SIG-M5 (cell line): ENCODE measurements around the gene ARRDC5.
"Not testable (repeated sequence)": the region's sequence is repeated elsewhere in the genome, so short reads cannot be mapped to it uniquely, and the experiment has no call there.

Experiments used
- DNase-seq: peaks from one replicate; lab custom pipeline; 2025; lab: John Stamatoyannopoulos, UW

The ARRDC5 gene

GRCh38 chr19:4868286-4868834 is 34.3 kb downstream of the ARRDC5 start:
- no peak for DNase-seq

DNA sequence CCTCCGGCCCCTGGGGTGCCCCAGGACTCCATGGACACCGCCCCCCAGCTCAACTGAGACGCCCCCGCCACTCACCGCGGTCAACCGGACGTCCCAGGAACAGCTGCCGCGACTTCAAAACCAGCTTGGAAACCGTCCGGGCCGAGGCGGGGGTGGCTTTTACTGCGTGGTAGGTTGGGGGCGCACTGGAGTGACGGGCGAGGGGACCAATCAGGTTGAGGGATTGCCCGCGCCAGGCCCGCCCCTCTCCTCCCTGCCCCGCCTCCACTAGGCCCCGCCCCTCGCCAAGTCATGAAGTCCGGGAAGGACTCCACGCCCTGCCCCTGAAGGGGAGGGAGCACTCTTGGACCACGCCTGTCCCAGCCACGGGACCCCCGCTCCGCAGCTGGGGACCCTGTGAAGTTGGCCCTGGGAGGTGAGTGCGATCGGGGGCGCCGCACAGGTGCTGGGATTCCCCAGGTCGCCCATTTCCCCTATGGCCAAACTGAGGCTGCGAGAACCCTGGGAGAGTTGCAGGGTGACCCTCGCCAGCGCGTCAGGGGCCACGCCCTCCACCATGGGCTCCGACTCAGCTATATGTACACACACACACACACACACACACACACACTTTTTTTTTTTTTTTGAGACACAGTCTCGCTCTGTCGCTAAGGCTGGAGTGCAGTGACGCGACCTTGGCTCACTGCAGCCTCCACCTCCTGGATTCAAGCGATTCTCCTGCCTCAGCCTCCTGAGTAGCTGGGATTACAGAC is 35.0 kb downstream of the ARRDC5 start, which contains the start of gene PLIN3:
Gene PLIN3 (minus strand): TSS at position 134 of the 752 bp plus-strand sequence. CDS start 6,273 bp downstream, outside the sequence.
- peak; percentile 22 for DNase-seq

DNA sequence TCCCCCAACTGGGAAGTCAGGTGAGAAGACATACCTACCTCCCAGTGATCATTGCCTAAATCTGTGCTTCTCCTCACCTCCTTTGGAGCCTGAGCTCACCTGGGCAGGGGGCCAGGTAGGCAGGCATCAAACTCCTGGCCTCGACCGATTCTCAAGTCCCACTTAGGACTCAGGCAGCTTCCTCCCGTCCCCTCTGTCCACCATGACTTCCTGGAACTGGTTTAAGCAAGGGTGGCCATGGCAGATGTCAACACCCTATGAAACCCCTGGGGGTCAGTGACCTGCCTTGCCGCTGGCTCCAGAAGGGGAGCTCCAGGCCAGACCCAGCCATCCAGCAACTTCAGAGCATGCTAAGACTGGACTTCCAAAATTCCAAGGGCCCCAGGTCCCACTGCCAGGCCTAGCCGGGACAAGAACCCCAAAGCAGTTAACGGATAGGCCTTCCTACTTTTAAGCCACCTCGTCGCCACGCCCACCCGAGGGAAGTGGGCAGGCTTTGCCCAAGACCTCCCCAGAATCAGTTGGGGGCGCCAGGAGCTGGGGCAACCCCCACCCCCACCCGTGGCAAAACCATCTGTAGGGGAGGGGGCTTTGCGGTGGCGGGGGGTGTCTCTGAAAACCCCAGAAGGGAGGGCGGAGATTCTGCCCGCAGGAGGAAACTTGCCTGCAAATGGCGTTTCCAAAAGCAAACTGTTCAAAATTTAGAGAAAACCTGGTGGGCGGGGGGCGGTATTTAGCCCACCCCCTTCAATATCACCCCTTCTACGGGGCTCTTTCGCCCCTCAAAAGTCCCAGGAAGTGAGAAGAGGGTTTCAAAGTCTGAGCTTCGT is 35.9 kb downstream of the ARRDC5 start:
- DNase-seq, result no peak

DNA sequence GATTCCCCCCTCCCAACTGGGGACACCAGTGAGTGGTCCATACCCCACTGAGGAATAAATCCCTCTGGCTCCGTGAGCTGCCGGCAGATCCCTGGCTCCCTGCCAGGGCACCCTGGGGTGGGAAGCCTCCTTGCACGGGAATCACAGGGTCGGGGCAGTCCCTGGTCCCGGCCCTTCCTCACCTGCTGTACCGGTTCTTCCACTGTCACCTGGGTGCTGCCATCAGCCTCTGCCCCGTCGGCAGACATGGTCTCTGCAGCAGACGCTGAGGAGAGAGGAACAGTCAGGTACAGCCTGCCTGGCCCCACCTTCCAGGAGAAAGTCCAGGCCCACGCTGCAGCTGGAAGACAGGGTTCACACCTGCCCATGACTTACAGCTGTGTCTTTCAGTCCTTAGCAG is 41.5 kb downstream of the ARRDC5 start:
- DNase-seq, result no peak

- no peak for DNase-seq
Observed at GRCh38 chr19:4859697-4860096, 43.0 kb downstream of the ARRDC5 start.

DNA sequence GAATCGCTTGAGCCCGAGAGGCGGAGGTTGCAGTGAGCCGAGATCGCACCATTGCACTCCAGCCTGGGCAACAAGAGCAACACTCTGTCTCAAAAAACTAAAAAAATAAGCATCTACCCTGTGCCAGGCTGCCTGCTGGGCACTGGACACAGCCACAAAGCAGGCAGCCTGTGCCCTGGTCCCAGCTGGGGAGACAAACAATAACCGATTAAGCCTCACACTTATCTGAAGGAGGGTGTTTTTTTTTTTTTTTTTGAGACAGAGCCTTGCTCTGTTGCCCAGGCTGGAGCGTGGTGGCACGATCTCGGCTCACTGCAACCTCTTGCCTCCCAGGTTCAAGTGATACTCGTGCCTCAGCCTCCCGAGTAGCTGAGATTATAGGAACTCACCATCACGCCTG is 46.2 kb downstream of the ARRDC5 start:
- not testable (repeated sequence) for DNase-seq

- DNase-seq, result not testable (repeated sequence)
Observed at GRCh38 chr19:4853506-4853905, 49.2 kb downstream of the ARRDC5 start.

- no peak for DNase-seq
Observed at GRCh38 chr19:4852484-4852883, 50.2 kb downstream of the ARRDC5 start.

- no peak for DNase-seq
Observed at GRCh38 chr19:4851551-4852290, 51.0 kb downstream of the ARRDC5 start.

GRCh38 chr19:4849019-4849418 is 53.7 kb downstream of the ARRDC5 start:
- no peak for DNase-seq

DNA sequence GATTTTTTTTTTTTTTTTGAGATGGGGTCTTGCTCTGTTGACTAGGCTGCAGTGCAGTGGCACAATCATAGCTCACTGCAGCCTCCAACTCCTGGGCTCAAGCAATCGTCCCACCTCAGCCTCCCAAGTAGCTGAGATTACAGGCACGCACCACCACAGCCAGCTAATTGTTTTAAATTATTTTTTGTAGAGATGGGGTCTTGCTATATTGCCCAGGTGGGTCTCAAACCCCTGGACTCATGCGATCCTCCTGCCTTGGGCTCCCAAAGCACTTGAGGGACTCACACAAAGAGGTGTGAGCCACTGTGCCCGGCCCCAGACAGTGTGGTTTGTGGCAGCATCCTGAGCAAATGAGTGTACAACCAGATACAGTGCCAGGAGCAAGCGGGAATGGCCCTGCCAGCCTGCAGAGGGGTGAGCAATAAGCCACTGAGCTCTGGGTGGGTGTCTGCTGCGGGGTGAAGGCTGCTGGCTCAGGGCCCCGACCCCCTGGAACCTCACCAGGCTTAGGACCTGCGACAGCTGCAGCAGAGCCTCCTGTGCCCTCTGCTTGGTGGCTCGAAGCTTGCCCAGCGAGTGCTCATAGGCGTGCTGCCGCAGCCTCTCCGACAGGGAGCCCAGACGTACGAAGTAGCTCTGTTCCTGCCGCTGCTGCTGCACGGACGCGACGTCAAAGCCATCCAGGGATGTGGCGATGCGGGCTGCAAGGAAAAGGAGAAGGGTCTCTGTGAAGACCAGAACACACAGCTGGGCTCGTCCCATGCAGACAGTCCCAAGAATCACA is 55.3 kb downstream of the ARRDC5 start:
- DNase-seq, result no peak

- not testable (repeated sequence) for DNase-seq
Observed at GRCh38 chr19:4845975-4846374, 56.7 kb downstream of the ARRDC5 start.

DNA sequence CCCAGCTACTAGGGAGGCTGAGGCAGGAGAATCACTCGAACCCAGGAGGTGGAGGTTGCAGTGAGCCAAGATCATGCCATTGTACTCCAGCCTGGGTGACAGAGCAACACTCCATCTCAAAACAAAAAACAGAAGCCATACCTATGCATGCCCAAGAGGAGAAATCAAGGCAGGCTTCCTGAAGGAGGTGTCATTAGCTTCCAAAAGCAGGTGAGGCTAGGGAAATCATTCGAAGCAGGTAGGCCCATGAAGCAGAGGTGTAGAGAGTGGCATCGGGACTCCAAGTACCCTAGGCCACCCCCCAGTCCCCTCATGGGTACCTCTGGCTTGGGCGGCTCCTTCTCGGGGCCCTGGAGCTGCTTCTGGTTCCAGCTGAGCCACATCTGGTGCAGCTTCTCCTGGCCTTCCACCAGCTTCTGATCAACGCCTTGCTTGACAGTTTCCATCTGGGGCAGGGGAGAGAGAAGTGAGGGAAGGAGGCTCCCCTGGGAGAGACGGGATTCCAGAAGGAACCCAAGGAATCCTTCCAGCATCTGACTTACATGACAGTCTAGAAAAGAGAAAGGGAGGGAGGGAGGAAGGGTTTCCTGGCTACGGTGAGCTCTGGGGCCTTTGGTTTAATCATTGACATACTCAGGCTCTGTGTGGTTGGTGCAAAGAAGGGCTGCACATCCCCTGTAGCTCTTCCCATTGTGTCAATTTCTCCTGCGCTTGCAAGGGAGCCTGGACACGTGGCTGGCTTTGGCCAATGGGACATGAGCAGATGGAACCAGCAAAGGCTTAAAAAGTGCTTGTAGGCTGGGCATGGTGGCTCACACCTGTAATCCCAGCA is 58.1 kb downstream of the ARRDC5 start:
- DNase-seq, result no peak

GRCh38 chr19:4843647-4843965 is 59.1 kb downstream of the ARRDC5 start:
- DNase-seq, result no peak
